Measurements from ENCODE around the gene ST6GALNAC3.
"Not testable (repeated sequence)": the region's sequence is repeated elsewhere in the genome, so short reads cannot be mapped to it uniquely, and the experiment has no call there.

The ST6GALNAC3 gene

DNA sequence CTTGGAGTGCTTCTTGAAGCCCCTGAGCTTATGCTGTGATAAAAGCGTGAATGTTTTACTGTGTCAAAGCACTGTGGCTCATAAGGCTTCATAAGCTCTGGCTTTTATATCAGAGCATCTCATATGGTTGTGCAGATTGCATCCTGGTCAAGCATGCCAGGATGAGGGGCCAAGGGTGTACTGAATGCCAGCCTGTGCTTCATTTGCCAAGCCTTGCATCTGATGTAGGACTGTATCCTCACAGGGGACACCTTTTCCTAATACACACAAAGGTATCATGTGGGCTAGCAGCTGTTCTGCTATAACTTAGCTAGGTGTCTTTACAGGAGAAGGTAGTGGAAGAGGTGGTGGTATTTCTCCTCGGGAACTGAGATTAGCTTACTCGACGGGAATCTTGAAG is 134.7 kb downstream of the ST6GALNAC3 start:
- DNase-seq: no peak

DNA sequence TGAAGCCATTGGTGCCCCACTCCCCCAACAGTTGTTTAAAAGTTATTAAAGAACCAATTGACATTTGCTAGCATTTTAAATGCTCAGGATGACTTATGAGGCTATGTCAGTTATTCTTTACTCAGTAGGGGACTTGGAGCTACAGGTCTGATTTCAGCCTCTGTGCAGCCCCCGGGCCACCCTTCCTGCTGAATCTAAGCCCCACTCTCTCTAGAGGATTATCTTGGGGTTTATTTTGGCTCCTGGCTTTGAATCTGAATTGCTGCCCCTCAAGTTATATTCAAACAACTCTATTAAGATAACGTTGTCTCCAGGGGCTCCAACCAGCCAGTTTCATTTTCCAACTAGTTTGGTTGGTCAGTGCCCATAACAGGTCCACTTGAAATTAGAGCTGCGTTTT is 135.1 kb downstream of the ST6GALNAC3 start:
- DNase-seq: no peak

DNA sequence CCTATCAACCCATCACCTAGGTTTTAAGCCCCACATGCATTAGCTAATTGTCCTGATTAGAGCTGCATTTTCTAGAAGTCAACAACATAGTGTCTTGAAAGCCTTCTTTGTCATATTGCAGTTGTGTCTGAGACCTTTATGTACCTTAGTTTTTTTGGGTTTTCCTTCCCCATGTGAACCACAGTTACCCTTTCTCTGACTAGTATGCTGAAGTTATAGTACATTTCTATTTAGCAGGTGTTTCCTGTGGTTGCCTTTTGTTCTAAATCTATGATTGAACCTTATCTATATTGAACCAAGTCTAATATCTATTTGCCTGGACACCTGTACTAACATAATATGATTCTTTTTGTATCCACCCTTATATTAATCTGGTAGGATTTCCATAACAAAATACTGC is 135.6 kb downstream of the ST6GALNAC3 start:
- no peak for DNase-seq

DNA sequence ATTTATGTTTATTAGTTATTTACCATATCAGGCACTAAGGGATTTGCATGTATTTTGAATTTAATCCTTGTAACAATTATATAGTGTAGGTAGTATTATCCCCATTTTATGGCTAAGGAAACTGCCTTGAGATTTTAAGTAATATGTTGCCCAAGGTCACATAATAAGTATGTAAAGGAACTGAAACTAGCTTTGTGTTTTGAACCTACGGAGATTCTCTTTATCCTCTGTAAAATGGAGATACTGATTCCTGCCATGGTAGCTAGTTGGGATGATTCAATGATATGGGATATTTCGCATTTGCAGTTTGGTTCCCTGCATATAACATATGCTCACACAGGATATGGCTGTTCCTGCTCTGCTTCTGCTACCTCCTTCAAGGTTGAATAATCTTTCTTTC is 144.3 kb downstream of the ST6GALNAC3 start:
- no peak for DNase-seq

DNA sequence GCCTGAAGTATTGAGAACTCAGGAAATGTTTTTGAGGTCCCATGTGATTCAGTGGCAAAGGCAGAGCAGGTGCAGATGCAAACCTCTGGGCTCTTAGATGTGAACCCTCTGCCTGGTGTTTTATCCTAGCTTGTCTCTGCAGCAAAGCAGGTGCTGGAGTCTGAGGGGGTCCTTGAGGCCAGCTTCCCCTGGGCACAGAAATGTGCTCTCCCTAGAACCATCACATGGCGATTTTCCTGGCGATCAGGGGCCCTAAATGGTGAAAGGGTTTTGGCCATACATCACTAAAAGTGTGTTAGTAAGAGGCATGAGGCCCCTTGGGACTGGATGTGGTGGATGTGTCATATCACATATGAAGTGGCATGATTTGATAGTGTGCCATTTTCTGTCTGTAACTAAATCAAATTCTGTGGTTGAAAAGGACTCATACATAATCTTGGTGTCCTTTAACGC is 144.8 kb downstream of the ST6GALNAC3 start:
- DNase-seq: no peak

DNA sequence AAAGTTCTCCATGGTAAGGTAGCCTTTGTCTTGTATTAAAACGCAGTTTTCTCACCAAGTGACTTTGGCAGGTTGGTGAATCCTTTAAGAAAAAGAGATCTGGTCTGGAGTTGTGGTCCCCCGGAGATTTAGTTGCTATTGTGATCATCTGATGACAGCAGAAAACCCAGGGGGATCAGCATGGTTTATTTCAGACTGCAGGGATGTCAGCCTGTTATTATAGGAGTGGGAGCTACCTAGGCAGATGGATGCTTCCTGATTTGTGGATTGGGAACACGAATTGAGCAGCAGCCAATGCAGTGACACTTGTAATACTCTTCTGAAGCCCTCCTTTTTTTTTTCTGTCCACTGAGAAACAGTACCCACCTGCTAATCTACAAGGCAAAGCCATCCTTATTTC is 150.2 kb downstream of the ST6GALNAC3 start:
- DNase-seq: no peak

DNA sequence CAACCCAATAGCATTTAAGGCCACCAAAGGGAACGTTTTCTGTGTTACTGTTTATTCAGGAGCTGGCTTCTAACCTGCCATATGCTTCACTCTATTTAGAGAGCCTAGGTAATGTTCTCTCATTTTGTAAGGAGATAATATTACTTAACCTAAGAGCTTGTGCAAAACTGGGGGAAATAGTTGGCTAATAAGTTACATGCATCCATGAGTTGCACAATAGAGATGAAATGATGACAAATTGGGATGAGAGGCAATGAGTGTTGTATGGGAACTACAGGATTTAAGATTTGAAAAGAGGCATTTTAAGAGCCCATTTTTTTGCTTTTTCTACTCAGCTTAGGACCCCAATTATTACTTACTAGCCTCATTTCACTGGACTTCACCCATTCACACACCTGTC is 151.0 kb downstream of the ST6GALNAC3 start:
- no peak for DNase-seq

DNA sequence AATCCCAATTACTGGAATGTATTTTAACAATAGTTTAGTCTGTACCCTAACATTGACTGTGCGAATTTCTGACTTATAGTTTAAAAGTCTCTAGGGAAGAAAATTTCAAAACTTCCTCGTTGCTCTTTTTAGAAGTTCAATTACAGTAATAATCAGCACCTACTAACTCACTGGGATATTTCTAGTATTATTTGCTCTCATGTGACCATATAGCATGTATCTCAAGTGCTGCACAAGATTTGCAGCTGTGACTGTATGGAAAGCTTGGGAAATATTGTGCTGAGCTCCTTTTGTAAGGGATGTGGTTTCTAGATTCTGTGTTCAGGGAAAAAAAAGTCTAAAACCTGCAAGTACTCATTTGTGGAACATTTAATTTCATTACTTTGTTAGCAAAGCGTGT is 153.1 kb downstream of the ST6GALNAC3 start:
- no peak for DNase-seq

DNA sequence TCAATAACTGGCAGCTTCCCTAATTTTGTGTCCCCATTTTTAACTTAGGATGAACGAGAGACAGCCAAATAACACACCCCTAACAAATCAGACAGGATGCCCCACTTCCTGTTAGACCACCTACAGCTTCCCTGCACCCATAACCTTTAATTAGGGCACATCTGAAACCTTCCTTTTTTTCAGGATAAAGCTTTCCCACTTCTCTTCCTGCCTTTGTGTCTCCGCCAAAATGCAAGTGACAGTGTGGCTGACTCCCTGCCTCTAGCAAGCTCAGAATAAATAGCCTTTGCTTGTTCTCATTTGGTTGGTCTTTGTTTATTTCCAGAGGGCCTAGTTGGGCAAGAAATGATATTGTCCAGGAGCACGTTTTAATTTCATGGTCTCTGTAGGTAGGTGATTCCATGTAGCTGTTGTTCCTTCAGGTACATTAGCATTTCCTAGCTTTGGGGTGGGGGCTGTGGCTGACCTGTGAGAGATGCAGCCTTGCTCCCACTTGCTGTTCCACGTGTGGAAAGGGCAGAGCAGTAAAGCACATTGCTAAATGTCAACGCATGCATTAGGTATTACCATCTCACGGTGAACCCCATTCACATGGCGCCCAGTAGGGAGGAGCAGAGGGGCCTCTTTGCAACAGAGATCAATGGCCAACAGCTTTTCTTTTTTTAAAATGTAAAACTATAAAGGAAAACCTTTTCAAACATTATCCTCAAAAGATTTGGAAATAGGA is 154.9 kb downstream of the ST6GALNAC3 start:
- no peak for DNase-seq

DNA sequence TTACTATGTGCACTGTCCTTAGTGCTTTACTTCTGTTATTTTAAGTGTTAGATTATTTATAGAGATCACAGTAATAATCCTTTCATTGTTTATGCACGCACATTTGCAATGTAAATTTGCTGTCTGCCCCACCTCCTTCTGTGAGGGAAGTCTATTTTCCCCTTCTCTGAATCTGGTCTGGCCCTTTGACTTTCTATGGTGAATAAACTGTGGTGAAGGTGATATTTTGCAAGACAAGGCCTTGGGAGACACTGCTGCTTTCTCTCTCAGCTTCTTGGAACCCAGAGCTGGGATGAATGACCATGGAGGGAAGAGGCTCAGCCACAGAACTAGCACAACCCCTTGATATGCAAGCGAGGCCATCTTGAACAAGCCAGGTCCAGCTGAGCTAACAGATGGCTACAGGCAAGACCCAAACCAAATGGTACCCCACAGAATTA is 156.3 kb downstream of the ST6GALNAC3 start:
- no peak for DNase-seq

DNA sequence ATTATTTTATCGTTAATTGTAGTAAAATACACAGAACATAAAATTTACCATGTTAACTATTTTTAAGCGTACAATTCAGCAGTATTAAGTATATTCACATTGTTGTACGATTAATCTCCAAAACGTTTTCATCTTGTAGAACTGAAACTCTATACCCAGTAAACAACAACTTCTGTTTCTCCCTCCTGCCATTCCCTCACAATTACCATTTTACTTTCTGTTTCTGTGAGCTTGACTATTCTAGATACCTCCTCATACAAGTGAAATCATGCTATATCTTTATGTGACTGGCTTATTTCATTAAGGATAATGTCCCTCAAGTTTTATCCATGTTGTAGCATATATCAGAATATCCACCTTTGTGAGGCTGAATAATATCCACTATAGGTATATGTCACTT is 156.8 kb downstream of the ST6GALNAC3 start:
- DNase-seq: no peak

DNA sequence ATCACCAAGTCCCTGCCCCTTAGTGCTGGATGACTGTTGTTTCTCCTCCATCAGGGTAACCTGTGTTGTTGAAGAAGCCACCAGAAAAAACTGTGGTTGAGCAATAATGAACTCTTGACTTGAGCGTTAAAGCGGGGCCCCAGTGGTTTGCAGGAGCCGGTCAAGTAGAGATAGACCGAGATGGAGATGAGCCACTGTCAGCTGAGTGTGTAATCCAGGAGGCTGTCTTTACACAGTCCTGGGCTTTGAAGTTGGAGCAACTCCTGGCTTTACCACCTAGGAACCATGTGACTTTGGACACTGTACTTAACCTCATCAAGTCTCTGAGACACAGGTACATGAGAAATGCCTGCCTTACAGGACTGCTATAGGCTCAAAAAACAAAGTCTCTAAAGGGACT is 158.1 kb downstream of the ST6GALNAC3 start:
- DNase-seq: no peak

DNA sequence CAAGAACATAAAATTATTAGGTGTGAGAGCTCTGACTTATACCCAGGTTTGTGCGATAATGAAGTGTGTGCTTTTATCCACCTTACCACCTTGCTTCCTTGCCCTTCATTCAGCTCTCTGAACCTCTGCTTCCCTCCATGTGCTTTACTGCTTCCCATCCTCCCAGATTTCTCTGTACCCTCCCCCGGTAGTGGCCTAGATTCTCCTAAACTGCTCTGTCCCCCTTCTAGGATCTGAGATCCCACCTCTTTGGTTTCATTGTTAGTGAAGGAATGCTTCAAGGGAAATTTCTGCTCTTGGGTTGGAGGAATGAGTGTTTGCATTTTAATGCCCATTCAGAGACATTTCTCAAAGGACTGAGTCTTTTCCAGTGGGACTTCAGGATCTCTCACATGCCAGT is 159.5 kb downstream of the ST6GALNAC3 start:
- DNase-seq: no peak

DNA sequence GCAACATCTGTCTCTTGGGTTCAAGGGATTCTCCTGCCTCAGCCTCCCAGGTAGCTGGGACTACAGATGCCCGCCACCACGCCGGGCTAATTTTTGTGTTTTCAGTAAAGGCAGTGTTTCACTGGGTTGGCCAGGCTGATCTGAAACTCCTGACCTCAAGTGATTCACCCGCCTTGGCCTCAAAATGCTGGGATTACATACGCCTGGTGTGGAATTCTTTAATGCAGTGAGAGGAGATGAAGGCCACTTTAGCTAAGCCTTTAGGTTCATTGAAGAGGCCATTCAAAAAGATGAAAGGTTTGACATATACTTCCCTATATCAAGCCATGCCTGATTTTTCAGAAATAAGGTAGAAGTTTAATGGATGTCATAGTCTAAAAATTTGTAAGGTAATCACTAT is 162.7 kb downstream of the ST6GALNAC3 start:
- no peak for DNase-seq

DNA sequence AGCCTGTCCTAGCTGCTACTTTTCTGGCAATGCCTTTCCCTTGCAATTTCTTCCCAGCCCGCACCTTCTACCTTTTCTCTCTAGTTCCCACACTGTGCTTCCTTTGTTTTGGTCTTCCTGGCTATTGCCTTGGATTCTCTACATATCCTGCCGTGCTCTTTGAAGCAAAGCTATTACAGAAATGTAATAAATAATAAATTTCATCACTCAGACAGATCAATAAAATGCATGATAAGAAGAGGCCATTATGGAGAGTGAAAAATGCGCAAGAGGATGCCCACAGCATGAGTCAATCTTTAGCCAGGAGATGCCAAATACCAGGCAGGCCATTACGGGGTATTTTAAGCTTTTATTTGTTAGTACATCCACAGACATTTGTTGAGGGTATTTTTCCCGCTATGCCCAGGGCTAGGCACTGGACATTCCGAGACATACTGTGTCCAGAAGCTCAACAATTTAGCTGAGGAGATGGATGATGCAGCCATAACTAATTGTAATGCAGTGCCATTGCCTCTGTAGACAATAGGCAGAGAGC is 163.6 kb downstream of the ST6GALNAC3 start:
- no peak for DNase-seq

DNA sequence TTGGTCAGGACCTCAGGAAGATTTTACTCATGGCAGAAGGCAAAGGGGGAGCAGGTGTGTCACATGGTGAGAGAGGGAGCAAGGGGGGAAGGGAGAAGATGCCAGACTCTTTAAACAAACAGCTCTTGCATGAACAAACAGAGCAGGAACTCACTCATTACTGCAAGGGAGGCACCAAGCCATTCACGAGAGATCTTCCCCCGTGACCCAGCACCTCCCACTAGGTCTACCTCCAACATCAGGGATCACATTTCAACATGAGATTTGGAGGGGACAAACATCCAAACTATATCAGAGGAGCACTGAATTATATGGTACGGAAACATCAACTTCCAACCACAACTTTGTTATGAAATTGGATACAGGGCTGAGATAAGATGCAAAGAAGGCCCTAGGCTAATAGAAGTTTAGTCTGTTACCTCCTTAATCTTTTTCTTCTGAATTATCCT is 164.9 kb downstream of the ST6GALNAC3 start:
- no peak for DNase-seq

DNA sequence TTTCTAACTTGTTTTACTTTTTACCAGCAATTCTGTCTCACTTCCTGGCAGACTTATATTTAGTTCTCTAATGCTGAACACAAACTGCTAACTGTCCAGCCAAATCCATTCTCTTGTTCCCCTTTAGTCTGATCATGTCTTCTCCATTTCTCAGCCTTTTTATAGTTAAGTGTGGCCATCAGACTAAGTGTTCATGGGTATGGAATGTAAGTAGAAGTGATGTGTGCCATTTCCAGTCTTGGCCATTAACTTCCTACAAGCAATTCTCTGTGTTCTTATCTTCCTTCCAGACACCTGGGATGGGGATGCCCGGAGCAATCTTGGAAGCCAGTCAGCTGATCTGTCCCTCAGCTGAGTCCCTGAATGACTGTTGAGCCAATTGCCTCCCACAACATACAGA is 165.8 kb downstream of the ST6GALNAC3 start:
- DNase-seq: no peak

DNA sequence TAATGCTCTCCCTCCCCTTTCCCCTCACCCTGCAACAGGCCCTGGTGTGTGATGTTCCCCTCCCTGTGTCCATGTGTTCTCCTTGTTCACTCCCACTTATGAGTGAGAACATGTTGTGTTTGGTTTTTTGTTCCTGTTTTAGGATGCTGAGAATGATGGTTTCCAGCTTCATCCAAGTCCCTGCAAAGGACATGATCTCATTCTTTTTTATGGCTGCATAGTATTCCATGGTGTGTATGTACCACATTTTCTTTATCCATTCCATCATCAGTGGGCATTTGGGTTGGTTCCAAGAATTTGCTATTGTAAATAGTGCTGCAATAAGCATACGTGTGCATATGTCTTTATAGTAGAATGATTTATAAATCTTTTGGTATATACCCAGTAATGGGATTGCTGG is 168.0 kb downstream of the ST6GALNAC3 start:
- DNase-seq: not testable (repeated sequence)

DNA sequence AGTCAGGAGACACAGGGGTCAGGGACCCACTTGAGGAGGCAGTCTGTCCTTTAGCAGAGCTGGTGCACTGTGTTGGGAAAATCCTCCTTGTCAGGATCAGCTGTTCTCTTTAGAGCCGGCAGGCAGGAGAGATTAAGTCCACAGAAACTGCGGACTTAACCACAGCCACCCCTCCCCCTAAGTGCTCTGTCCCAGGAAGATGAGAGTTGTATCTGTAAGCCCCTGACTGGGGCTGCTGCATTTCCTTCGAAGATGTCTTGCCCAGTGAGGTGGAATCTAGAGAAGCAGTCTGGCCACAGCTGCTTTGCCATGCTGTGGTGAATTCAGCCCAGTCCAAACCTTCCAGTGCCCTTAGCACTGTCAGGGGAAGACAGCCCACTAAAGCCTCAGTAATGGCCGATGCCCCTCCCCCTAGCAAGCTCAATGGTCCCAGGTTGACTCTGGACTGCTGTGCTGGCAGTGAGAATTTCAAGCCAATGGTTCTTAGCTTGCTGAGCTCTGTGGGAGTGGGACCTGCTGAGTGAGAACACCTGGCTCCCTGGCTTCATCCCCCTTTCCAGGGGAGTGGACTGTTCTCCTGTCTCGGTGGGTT is 172.8 kb downstream of the ST6GALNAC3 start:
- DNase-seq: no peak

DNA sequence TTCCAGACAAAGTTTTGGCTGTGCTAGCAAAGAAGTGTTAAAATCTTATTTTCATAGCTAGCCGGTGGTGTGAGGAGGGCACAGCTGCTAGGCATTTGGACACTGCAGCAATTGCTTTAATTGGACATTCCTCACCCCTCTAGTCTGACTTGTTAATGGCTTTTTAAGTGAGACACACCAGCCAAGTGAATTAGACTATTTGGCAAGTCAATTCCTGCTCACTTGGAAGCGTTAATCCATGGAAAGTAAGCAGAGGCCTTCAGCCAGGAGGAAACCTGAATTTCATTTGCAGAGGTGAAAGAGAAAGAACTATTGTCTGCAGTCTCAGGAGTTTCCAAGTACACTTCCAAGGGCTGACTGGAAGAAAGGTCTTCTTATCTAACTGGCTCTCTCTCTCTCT is 175.7 kb downstream of the ST6GALNAC3 start:
- DNase-seq: no peak

DNA sequence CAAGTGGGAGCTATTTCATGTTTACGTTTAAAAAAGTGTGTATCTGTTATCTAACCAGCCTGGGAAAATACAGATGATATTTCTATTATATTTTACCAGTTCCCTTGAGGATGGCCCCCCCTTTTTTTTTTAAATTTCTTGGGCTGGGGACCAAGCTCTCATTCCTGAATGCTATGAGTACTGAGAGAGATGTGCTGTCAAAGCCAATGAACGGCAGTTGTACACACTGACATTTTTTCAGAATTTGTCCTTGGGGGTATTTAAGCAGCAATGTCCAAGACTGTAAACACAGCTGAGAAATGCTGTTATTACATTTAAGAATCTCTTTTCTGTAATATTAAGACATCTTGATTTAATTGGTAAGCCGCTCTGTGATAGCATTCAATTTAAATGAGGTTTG is 177.9 kb downstream of the ST6GALNAC3 start:
- DNase-seq: no peak

DNA sequence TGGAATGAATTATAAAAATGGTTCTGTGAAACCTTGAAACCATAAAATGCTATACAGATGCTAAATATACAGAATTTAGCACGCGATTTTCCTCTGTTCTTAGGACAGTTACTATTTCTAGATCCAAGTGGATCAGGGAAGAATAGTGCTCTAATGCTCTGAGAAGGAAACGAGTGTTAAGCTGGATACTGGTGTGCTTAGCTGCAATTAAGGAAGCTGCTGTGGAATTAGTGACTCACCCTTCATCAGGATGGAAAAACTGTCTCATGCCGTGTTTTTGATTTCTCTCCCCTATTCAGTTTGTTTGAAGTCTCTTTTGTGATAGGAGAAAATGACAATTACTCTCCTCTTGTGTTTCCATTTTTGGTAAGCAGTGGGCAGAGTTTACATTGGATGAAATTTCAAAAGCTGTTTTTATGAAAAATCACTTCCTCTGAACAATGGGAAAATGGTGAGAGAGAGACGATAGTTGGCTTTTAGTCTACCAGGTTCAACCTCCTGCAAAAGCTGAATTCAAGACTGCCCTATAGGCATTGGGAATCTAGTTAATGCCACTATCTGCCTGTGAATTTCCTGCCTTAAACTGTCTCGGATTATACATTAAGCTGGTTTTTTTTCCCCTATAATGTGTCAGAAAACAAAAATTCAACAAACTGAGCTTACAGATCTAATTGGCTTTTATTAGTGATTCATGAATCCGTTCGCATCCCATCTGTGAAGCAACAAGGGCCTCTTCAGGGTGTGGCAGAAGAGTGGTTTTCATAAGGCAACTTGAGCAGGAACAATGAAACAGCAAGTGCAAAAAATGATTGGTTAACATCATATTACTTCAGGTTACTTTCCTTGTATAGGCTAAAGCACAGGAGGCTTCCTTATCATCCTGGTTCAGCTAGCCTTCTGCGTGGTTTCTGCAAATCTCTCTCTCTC is 179.8 kb downstream of the ST6GALNAC3 start:
- DNase-seq: no peak
